G401 (cell line): Measurements from ENCODE around the gene UXT. TPM values are rescaled to one million over a fixed set of nuclear protein-coding genes. Genes with fewer than 3 reads are reported as not detected.

Experiments used
- DNase-seq: peaks from one replicate; pipeline ENCODE4 v3.0.0-alpha.2; 2015; ENCODE audit warnings: low spot score
- in situ Hi-C: cut with HindIII; loops from 2 replicates; pipeline ENCODE4 v1.10.0; 2016; ENCODE audit warnings: low sequenced_read_pairs, mixed read lengths
- total RNA-seq: library from RNA; depleted of rRNA; stranded (reverse); fragments of >200 nt; shearing (Covaris generic); gene quantifications from 2 replicates; pipeline ENCODE4 v1.2.3, GENCODE V29; 2014

The UXT gene
- total RNA-seq, 1 experiment from 2014 or later: 96.2 TPM

DNA sequence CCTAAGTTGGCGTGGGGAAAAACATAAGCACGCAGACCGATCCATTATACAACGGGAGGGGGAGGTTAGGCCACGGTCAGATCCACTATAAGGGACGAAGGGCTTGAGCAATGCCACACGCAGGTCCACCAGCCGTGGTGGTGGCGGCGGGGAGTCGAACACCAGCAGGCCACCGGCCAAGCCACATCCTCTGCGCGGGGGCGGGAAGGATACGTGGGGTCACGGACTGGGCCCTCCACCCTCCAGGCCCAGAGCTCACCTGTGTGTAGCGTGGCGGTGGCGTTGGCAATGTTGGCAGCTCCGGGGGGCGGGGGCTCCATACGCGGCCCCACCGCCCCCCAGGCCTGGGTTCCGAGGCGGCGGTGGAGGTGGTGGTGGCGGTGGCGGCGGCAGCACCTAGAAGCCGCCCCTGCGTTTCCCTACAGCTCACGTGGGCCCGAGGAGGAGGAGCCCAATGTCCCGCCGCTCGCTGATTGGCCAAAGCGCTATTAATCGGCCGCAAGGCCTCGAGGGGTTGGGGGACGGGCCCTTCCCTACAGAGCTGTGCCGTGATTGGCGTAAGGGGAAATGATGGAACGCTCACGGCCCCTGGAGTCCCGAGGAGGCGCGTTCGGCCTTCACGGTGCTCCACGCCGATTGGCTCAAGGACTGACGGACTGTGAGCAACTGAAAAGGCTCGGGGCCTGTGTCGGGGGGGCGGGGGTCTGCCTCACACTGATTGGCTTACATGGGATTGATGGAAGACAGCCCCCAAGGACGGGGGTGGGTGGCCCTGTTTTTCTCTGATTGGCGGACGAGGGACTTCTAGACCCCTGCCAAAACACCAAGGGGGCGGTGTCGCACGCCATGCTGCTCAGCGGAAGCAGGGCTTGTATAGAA lies 8.6 kb downstream of the UXT start, which contains the start of gene ELK1:
Gene ELK1 (minus strand): TSS at position 400 of the 879 bp plus-strand sequence. CDS start 9,122 bp downstream, outside the sequence.
- peak; percentile 98 for DNase-seq
- in situ Hi-C loops: no loop called here

DNA sequence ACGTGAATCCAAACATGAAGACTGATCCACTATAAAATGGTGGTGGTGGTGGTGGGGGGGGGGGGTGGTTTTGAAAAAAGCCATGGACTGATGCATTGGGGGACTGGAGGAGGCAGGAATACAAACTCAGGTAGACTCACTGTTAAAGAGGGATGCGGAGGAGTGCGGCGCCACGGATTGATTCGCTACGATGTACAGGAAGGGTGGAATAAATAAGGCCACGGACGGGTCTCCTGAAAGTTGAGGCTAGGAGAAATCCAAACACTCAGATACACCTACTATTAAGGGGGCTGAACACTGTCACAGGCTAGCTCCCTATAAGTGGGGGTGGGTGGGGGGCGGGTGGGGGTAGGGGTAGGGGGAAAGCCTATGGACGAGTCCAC lies 9.2 kb downstream of the UXT start:
- no peak for DNase-seq
- in situ Hi-C loops: no loop called here

DNA sequence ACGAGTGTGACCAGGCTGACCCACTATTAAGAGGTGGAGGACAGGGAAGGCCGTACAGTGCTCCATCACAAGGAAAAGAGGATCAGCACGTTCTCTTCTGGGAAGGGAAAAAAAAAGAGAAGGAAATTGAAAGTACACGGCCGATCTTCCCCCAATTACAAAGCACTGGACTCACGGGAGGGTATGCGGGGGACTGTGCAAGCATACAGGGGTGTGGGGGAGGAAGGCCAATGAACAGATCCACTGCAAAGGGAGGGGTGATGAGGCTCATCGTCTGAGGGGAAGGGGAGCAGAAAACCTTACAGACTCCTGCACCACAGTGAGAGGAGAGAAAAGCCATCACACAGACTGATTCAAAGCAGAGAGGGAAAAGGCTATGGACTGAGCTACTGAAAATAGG lies 9.7 kb downstream of the UXT start:
- in situ Hi-C loops: no loop called here
- no peak for DNase-seq

DNA sequence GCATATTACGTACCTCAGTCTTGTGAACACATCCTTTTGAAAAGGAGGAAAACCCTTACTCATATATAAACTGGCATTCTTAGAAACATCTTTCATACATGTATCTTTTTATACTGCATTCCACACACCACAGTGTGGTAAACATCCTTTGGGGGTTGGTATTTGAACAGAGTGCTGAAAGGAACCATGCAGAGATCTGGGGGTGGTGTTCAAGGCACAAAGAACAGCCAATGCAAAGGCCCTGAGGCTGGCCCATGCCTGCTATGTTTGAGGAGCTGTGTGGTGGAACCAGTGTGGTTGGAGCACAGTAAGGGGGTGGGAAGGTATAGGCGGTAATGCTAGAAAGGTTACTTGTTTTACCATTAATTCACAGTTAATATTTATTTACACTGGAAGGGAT lies 10.6 kb downstream of the UXT start:
- no peak for DNase-seq
- in situ Hi-C loops: no loop called here

DNA sequence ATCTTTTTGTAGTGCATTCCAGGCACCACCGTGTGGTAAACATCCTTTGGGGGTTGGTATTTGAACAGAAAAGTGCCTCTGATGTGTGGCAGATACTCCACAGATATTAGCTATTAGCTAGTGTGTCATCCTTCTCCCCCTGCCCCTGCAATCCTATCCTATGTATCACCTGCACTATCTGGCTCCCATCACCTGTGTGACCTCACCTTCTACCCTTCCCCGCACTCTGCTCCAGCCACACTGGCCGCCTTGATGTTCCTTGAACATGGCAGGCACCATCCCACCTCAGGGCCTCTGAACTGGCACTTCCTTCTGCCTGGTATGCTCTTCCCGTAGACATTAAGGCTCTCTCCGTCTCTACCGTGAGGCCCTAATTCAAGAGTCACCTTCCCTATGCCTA lies 12.3 kb downstream of the UXT start:
- no peak for DNase-seq
- in situ Hi-C loops: no loop called here

DNA sequence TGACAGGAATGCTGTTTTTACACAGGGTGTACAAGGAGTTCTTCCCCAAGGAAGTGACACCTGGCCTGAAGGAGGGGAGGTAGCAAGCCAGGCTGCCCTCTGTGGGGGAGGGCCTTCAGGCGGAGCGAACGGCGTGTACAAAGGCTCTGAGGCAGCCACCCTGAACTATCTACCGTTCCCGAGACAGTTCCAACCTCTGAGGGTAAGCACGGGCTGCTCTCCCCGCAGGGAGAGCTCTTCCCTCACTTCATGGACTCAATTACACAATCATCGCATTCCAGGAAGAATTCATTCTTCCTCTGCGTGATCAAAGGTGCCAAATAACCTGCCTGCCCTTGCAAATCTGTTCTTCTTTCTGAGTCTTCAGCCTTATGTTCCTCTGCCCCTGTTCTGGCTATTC lies 13.4 kb downstream of the UXT start:
- in situ Hi-C loops: no loop called here
- peak; percentile 32 for DNase-seq

DNA sequence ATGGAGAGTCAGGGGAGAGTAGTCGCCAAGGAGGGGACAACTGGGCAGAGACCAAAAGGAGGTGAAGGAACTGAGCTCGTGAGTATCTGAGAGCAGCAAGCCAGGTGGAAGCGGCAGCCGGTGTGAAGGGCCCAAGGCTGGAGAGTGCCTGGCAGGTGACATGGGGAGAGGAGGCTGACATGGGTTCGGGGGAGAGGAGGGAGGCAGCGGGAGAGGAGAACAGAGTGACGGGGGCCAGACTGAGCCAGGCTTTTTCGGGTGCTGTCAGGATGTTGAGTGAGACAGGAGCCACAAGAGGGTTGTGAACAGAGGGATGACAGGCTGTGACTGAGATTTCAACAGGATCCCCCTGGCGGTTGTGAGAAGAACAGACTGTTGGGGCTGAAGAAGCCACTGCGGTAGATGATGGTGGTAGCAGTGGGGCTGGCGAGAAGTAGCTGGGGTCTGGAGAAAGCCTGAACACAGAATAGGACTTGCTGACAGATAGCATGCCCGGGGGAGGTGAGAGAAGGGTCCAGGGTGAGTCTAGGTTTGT lies 14.4 kb downstream of the UXT start:
- DNase-seq: peak; percentile 81
- in situ Hi-C loops: no loop called here

DNA sequence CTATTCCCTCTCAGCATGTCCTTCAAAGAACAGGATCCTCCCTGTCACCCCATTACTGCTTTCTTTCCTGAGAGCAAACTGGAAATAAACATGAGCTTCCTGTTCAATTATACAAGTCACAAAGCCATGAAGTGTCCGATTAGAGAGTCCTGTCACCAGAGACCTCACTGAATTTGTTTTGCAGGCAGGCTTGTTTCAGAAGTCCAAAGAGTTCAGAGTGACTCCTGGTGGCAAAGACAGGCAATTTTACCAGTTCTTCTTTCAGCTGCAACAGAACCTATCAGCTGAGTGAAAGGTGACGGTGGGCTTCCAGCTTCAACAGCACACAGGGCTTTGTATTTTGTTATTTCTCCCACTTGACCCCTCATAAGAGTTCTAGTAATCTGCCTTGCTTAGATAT lies 15.1 kb downstream of the UXT start:
- in situ Hi-C loops: no loop called here

DNA sequence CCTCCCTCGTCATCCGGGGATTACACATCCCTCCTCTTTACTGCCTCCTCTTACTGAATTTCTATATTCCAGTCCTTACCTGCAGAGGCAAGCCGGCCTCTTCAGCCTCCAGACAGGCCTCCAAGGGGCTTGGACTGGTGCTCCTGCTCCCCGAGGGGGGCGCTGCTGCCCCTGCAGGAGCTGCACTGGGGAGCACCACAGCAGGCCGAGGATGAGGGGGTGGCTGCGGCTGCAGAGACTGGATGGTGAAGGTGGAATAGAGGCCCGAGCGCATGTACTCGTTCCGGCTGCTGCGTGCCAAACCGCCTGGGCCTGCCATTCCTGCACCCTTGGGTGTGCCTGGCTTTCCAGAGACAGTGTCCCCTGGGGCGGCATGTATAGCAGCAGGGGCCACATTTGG lies 20.2 kb downstream of the UXT start:
- DNase-seq: no peak
- in situ Hi-C loops: no loop called here

More for the DNA sequence above, 15.1 kb downstream of the UXT start:
- DNase-seq: peak; percentile 59

DNA sequence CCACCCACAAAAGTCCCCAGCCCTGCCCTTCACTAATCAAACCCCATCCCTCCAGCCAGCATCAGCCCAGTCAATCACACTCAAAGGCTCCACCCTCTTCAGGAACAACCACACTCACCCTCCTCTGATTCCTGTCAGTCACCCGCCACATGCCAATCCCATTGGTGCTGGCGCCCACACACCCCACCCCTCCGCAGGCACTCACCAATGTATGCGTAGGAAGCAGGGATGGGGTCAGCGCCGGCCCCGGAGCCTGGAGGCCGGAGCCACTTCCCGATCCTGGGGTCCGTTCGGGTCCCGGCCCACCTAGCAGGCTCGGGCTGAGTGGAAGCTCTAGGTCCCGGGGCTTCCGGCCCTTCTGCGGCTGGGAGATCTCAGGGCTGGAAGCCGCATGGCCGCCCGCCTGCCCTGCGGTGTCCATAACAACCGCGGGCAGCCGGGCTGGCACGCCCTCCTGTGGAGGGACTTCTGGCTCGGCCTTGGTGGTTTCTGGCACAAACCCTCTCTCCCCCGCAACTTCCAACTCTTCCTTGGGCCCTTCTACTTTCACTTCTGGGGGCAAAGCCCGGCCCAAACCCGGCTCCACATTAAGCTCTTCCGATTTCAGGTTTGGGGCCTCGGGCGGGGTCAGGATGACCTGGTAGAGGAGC lies 21.3 kb downstream of the UXT start:
- DNase-seq: peak; percentile 79

DNA sequence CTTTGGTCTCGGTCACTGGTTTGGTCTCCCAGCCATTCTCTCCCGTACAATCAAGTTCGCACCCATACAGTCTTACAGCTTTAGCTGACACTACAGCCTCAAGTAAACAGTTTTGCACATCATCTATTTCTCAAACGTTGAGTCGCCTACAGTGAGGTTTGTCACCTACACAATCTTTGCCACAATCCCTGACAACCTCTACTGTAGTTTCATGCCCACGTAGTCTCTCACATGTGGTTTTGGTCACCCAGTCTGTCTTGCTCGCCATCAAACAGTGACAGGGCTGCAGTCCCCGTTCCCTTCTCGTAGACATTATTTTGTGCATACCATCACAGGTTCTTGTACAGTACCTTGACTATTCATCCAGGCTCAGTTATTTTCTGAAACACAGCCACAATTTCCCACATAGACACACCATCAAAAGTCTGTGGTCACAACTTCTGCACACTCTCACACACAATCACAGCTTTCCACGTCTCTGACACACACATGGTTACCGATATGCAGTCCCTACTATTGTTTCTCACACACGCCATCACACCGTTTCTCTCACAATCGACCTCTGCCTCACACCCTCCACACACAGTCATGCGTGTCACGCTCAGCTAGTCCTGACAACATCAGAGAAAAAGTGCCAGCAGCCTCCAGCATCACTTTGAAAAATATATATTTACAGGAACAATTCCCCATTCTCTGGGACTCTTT lies 24.0 kb downstream of the UXT start:
- DNase-seq: no peak
- in situ Hi-C loops: no loop called here

More for the DNA sequence above, 21.3 kb downstream of the UXT start:
- in situ Hi-C loops: no loop called here

DNA sequence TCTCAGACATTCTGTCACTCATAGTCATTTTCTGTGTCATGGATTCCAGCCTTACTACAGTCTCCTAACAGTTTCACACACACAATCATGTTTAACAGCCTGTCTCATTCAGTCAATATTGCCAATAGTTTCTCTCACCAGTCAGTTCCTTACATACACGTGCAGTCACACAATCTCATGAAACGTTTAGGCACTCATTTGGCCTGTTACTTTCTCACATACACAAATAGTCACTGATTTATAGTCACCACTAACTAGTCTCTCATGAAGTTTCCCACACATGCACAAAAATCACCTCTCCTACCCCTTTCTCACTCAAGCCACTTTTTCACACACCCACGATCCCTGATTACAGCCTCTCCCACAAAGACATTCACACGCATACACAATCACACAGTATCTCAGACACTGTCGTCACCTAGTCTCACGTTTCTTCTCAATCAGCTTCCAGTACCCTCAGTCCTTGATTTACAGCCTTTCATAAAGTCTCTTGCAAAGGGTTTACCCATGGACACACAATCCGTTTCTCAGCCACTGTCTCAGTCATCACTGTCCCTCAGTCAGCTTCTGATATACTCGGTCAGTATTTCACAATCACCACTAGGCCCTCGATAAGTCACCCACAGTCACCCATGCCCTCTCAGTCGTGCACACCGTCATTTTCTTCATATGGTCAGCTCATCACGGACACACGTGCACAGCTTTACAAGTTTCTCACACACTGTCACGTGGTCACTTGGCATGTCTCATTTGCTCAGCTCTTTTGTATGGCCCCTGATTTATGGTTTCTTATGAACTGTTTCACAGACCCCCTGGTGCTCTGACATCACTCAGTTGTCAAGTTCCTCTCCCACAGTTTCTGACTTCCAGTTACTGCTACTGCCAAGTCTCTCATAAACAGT lies 25.0 kb downstream of the UXT start:
- DNase-seq: no peak
- in situ Hi-C loops: no loop called here

DNA sequence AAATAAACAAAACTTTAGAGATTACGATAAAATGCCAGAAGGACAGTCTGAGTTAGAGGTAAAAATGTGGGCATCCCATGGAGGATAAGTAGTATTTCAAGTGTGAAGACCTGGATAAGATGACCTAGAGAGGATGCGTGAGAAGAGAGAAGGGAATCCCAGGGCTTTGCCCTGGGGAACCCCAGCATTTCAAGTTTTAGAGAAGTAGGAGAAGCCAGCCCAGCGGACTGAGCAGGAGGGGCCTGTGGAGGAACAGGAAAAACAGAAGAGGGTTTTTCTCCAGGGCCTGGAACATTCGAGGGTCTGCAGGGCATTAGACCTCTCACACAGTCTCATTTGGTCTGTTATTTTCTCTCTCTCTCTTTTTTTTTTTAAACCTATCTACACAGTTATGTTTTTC lies 26.3 kb downstream of the UXT start:
- in situ Hi-C loops: no loop called here
- DNase-seq: no peak

DNA sequence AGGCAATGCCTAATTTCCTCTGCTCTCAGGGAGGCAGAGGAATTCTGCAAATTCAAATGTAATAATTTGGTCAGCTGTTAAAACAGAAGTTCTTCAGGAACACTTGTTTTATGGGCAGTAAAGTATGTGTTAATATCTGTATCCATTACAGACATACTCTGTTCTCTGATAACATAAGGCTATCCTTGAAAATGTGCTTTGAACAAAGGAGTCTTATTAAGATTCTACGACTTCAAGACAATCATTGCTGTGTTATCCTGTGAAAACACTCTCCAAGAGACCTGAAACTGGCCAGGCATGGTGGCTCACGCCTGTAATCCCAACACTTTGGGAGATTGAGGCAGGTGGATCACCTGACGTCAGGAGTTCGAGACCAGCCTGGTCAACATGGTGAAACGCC lies 27.3 kb downstream of the UXT start:
- DNase-seq: no peak
- in situ Hi-C loops: no loop called here

DNA sequence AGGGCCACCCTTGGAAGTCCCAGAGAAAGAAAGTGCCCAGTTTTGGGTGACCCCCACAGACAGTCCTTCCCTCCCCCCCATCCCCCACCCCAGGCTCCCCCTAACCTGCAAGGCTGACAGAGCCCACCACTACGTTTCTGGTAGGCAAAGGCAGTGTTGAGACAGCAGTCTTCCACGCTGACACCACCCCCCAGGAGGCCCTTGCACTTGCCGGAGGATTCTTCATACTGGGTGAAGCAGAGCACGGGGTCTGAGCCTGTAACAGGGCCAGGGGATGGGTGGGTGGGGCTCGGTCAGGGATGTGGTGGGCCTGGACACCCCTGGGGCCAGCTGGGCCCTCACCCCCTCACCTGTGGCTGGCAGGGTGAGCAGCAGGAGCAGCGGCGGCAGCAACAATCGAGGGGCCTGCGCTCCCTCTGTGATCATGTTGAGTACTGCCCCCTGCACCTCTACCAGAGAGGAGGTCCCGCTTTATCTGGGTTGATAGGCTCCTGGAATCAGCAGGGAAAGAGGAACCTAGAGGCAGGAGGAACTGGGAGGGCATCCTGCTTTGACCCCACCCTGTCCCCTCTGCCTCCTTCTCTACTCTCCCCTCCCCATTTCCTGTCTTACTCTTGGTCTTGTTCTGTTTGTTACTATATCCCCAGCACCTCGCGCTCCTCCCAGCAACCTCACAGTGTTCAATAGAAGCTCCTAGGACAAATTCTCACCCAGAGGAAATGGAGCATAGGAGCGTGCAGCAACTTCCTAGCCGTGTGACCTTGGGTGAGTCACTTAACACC lies 29.4 kb downstream of the UXT start, which contains the start of gene CFP:
Gene CFP (minus strand): TSS at position 512 of the 782 bp plus-strand sequence. CDS start 86 bp downstream, at position 426.
- in situ Hi-C loops: no loop called here
- DNase-seq: no peak

DNA sequence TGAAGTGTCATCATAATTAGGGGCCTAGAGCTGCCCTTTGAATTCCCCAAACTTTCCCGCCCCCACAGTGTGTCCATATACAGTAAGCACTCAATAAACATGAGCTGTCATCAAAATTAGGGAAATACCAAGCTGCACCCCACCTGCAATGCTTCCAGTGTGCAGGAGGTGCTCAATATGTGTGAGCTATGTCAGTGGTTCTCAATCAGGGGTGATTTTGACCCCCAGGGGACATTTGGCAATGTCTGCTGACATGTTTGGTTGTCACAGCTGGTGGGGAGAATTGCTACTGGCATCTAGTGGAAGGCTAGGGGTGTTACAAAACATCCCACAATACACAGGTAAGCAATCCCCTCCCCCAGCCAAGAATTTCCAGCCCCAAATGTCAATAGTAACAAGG lies 30.0 kb downstream of the UXT start:
- in situ Hi-C loops: no loop called here

DNA sequence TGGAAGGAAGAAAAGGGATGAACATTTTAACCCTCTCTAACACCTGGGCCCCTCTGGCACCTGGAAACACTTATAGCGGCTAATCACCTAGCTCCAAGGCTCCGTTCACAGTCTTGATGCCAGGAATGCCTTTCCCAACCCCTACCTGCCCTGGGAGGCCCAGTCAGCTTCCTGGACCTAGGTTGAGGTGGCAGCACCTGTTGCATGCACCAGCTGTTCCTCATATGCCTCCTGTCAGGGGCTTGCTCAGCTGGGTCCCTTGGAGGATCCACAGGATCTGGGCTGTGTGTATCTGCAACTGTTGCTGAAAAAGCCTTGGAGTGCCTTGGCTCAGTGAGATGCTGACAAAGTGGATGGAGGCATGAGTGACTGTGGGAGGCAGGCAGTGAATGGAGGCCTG lies 33.6 kb downstream of the UXT start:
- DNase-seq: no peak

More for the DNA sequence above, 30.0 kb downstream of the UXT start:
- no peak for DNase-seq

DNA sequence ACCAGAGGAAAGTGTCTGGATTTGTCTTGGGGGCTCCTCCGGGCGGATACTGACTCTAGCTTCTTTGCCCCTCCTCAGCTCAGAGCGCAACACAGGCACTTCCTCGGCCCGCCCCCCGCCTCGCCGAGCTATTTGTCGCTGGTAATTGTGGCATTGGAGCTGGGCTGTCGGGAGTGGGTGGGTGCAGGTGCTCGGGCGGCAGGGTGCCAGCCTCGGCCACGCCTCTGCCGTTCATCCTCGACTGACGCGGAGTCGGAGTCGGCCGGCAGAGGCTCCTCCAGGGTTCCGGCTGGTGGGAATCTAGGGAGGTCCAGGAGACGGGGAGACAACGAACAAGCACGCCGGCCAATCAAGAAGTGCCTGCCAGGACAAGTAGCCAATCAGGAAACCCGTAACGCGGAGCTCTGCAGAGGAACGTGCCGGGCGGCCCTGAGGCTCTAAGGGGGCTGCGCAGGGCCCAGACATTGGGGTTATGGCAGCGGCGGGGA lies 35.4 kb downstream of the UXT start:
- in situ Hi-C loops: no loop called here
- DNase-seq: peak; percentile 92

More for the DNA sequence above, 33.6 kb downstream of the UXT start:
- in situ Hi-C loops: no loop called here
